K562 (cell line): Measurements from ENCODE around the gene GCN1. TPM values are rescaled to one million over a fixed set of nuclear protein-coding genes. Genes with fewer than 3 reads are reported as not detected.

Experiments used
- AFF1 ChIP-seq, 2 experiments: fragments of 450-650 bp; IDR thresholded peaks; 2 replicates each; pipeline ENCODE4 v1.6.1; 2018; ENCODE audit warnings: mild to moderate bottlenecking in 2 of 2, low read depth in 1 of 2; ENCODE audit not compliant: partially characterized antibody in 2 of 2
- ATF7 ChIP-seq: fragments of 450-650 bp; IDR thresholded peaks from 2 replicates; pipeline ENCODE4 v1.7.1; 2014; ENCODE audit warnings: mild to moderate bottlenecking, moderate library complexity
- DNMT1 ChIP-seq: fragments of 450-650 bp; IDR thresholded peaks from 2 replicates; pipeline ENCODE4 v1.6.1; 2016; ENCODE audit warnings: antibody characterized with exemption, mild to moderate bottlenecking
- DPF2 ChIP-seq: fragments of 450-650 bp; IDR thresholded peaks from 2 replicates; pipeline ENCODE4 v1.6.1; 2016
- EP400 ChIP-seq: fragments of 450-650 bp; IDR thresholded peaks from 2 replicates; pipeline ENCODE4 v1.6.1; 2017; ENCODE audit warnings: antibody characterized with exemption, mild to moderate bottlenecking, moderate library complexity
- HDAC8 ChIP-seq: fragments of 450-650 bp; IDR thresholded peaks from 2 replicates; pipeline ENCODE4 v1.6.1; 2016; ENCODE audit warnings: mild to moderate bottlenecking, missing genetic modification characterization, moderate library complexity, missing compliant biosample characterization
- HSF4 ChIP-seq: fragments of 250-450 bp; sonication (Bioruptor Pico); IDR thresholded peaks from 2 replicates; pipeline ENCODE4 v2.1.2; 2022; ENCODE audit warnings: mild to moderate bottlenecking, moderate library complexity, borderline replicate concordance
- ILK ChIP-seq: fragments of 450-650 bp; IDR thresholded peaks from 2 replicates; pipeline ENCODE4 v1.6.1; 2016; ENCODE audit warnings: missing genetic modification characterization, low read depth, mild to moderate bottlenecking, missing compliant biosample characterization, moderate library complexity, borderline replicate concordance
- KAT7 ChIP-seq: sonication (generic); formaldehyde crosslinking; IDR thresholded peaks from 2 replicates; pipeline ENCODE4 v1.8.0; 2022; ENCODE audit warnings: missing genetic modification reagents, mild to moderate bottlenecking, borderline replicate concordance
- KAT8 ChIP-seq: fragments of 450-650 bp; IDR thresholded peaks from 2 replicates; pipeline ENCODE4 v1.6.1; 2016; ENCODE audit warnings: low read depth, mild to moderate bottlenecking
- MCM3 ChIP-seq: fragments of 450-650 bp; IDR thresholded peaks from 2 replicates; pipeline ENCODE4 v1.6.1; 2016
- MITF ChIP-seq: IDR thresholded peaks from 2 replicates; pipeline ENCODE4 v1.6.1; 2014; ENCODE audit warnings: antibody characterized with exemption
- PHF20 ChIP-seq: fragments of 450-650 bp; IDR thresholded peaks from 2 replicates; pipeline ENCODE4 v1.6.1; 2018; ENCODE audit not compliant: partially characterized antibody
- PHF8 ChIP-seq: fragments of 200-600 bp; sonication (generic); IDR thresholded peaks from 2 replicates; pipeline ENCODE4 v1.6.1; 2012; ENCODE audit warnings: mixed run types, mild to moderate bottlenecking, inconsistent platforms, low read length, moderate library complexity, borderline replicate concordance
- RNF2 ChIP-seq: sonication (generic); IDR thresholded peaks from 2 replicates; pipeline ENCODE4 v1.6.1; 2016
- SNIP1 ChIP-seq: fragments of 450-650 bp; IDR thresholded peaks from 2 replicates; pipeline ENCODE4 v1.7.1; 2017; ENCODE audit warnings: low read depth, mild to moderate bottlenecking
- TCF7 ChIP-seq: sonication (generic); IDR thresholded peaks from 2 replicates; pipeline ENCODE4 v1.6.1; 2016; ENCODE audit warnings: antibody characterized with exemption, borderline replicate concordance
- THAP7 ChIP-seq: fragments of 250-450 bp; sonication (Bioruptor Pico); IDR thresholded peaks from 2 replicates; pipeline ENCODE4 v1.5.0; 2021
- YBX1 ChIP-seq: fragments of 450-650 bp; IDR thresholded peaks from 2 replicates; pipeline ENCODE4 v1.7.1; 2016; ENCODE audit warnings: mild to moderate bottlenecking
- ZNF140 ChIP-seq: fragments of 250-450 bp; sonication (Bioruptor Pico); IDR thresholded peaks from 2 replicates; pipeline ENCODE4 v1.8.0; 2021; ENCODE audit warnings: moderate library complexity, mild to moderate bottlenecking, inconsistent platforms
- ZNF655 ChIP-seq: fragments of 250-450 bp; sonication (Bioruptor Pico); IDR thresholded peaks from 2 replicates; pipeline ENCODE4 v1.5.0; 2021
- ZNF696 ChIP-seq: fragments of 250-450 bp; sonication (Bioruptor Pico); conservative IDR thresholded peaks from 2 replicates; pipeline ENCODE4 v1.4.0; 2020; ENCODE audit warnings: mild to moderate bottlenecking, moderate library complexity
- ZNF785 ChIP-seq: fragments of 250-450 bp; sonication (Bioruptor Pico); IDR thresholded peaks from 2 replicates; pipeline ENCODE4 v1.4.0; 2020; ENCODE audit warnings: mild to moderate bottlenecking
- polyA plus RNA-seq, 8 experiments: library from polyadenylated mRNA; depleted of rRNA in 4 of 8; stranded (reverse) in 5 of 8; unstranded in 3 of 8; fragments of >200 nt; fragmentation: Nextera tagmentation in 2 of 8; fragmentation: Illumina TruSeq in 1 of 8; extraction: Ambion mirVana in 2 of 8; extraction: Trizol in 1 of 8; gene quantifications; 2 replicates each; pipeline versions ENCODE4 v1.2.1 to v1.2.3, GENCODE V29; 2011 to 2014; ENCODE audit warnings: inconsistent platforms in 1 of 8, missing spikeins in 1 of 8
- total RNA-seq, 7 experiments: library from RNA; depleted of rRNA in 6 of 7; stranded (reverse); fragments of >200 nt in 6 of 7; fragmentation: Illumina TruSeq in 2 of 7; extraction: Trizol in 2 of 7; gene quantifications; 2 replicates each; pipeline versions ENCODE4 v1.2.1 to v1.2.3, GENCODE V29; 2011 to 2021; ENCODE audit warnings: low replicate concordance in 1 of 7

GCN1 gene
- total and polyA plus RNA-seq, 9 of the 15 experiments (the other 6 are each of a cell fraction or from before 2014, with no cell fraction given) = 11.9 to 190 (median 51.7) TPM

- TF ChIP-seq KAT8 = no peak
- peak; percentile 96 for TF ChIP-seq PHF8
- TF ChIP-seq ATF7 = 0 out of 2 replicates have a peak, but pooled peaks have one; percentile 47
- no peak for TF ChIP-seq YBX1
- TF ChIP-seq SNIP1 = no peak
- TF ChIP-seq EP400 = peak; percentile 97
- no peak for TF ChIP-seq ILK (tag)
- no peak for TF ChIP-seq ZNF696 (CRISPR knock-in tag)
- no peak for TF ChIP-seq THAP7 (CRISPR knock-in tag)
- TF ChIP-seq ZNF785 (CRISPR knock-in tag) = no peak
- TF ChIP-seq AFF1 (IDR thresholded peaks at IDR 0.05; ENCODE audit: low read depth in 1 of 2, partially characterized antibody in 2 of 2) = no peak
- no peak for TF ChIP-seq ZNF655 (CRISPR knock-in tag)
- no peak for TF ChIP-seq DNMT1
- TF ChIP-seq ZNF140 (CRISPR knock-in tag) = no peak
- no peak for TF ChIP-seq RNF2
- TF ChIP-seq MITF = peak; percentile 36; the same call in 1 of the 2 replicates
- peak; percentile 41 for TF ChIP-seq DPF2
- no peak for TF ChIP-seq MCM3
- TF ChIP-seq HDAC8 (tag) = peak; percentile 93; the same call in 1 of the 2 replicates
- TF ChIP-seq KAT7 (CRISPR knock-in tag) = no peak; the same call in 1 of the 2 replicates
- TF ChIP-seq PHF20 = peak; percentile 91
- peak; percentile 74; the same call in 1 of the 2 replicates for TF ChIP-seq HSF4 (CRISPR knock-in tag)
- TF ChIP-seq TCF7 = no peak
These were observed at the start of gene GCN1 (continued) for GRCh38 chr12:120194534-120195395.
